Mesothelial cell of epicardium (in vitro differentiated cells): ENCODE measurements around the gene MESP2. TPM values are rescaled to one million over a fixed set of nuclear protein-coding genes. Genes with fewer than 3 reads are reported as not detected.

Source experiments
- DNase-seq, 2 experiments: peaks; one replicate each; pipeline ENCODE4 v3.0.0; 2021; ENCODE audit warnings: low spot score in 2 of 2; ENCODE audit not compliant: unreplicated experiment in 2 of 2
- H3K27ac Mint-ChIP-seq: 2 replicates; pipeline ENCODE4 v1.8.0; 2021; ENCODE audit warnings: mixed read lengths
- H3K27me3 Mint-ChIP-seq: 2 replicates; pipeline ENCODE4 v1.8.0; 2021; ENCODE audit warnings: low read depth, mixed read lengths
- H3K36me3 Mint-ChIP-seq: 2 replicates; pipeline ENCODE4 v1.8.0; 2021; ENCODE audit warnings: mixed read lengths
- H3K4me1 Mint-ChIP-seq: 2 replicates; pipeline ENCODE4 v1.8.0; 2021; ENCODE audit warnings: mixed read lengths
- H3K4me3 Mint-ChIP-seq: 2 replicates; pipeline ENCODE4 v1.8.0; 2021; ENCODE audit warnings: mild to moderate bottlenecking, moderate library complexity, mixed read lengths
- H3K9me3 Mint-ChIP-seq: 2 replicates; pipeline ENCODE4 v1.8.0; 2021; ENCODE audit warnings: mixed read lengths
- CTCF ChIP-seq: fragments of 200-600 bp; sonication (generic); IDR thresholded peaks from one replicate; pipeline ENCODE4 v1.5.0; 2021; ENCODE audit warnings: antibody characterized with exemption; ENCODE audit not compliant: unreplicated experiment
- total RNA-seq: library from RNA; stranded (reverse); gene quantifications from 3 replicates; pipeline ENCODE4 v1.2.1, GENCODE V29; 2021

Gene MESP2
- total RNA-seq, 1 donor from 2014 or later: 0.29 TPM

- Mint-ChIP-seq H3K27me3 (peaks cover 8% of the 10 kb centered on the region), H3K27ac (no peak overlapping the region), H3K36me3 (no peaks in the 10 kb centered on the region), H3K4me1 (peaks cover 9% of the 10 kb centered on the region), H3K9me3 (no peaks in the 10 kb centered on the region), H3K4me3 (no peak overlapping the region)
- no peak for TF ChIP-seq CTCF
- no peak for DNase-seq
These were observed 48.4 kb downstream of the MESP2 start for GRCh38 chr15:89824607-89824867.

GRCh38 chr15:89825271-89825940, 49.3 kb downstream of the MESP2 start:
- Mint-ChIP-seq H3K4me3 (no peak overlapping the region), H3K27ac (no peak overlapping the region), H3K27me3 (peaks cover 8% of the 10 kb centered on the region), H3K36me3 (no peaks in the 10 kb centered on the region), H3K4me1 (peaks cover 10% of the 10 kb centered on the region), H3K9me3 (no peaks in the 10 kb centered on the region)
- DNase-seq: no peak
- no peak for TF ChIP-seq CTCF

- Mint-ChIP-seq H3K27me3 (peaks cover 5% of the 10 kb centered on the region), H3K36me3 (no peaks in the 10 kb centered on the region), H3K27ac (peak overlapping the region; percentile 0), H3K9me3 (no peaks in the 10 kb centered on the region), H3K4me1 (peaks cover 10% of the 10 kb centered on the region), H3K4me3 (no peak overlapping the region)
- DNase-seq: no peak
- TF ChIP-seq CTCF: no peak
These were observed 50.8 kb downstream of the MESP2 start for GRCh38 chr15:89826671-89827655.

- no peak for DNase-seq
- Mint-ChIP-seq H3K27me3 (no peaks in the 10 kb centered on the region), H3K27ac (peak overlapping the region; percentile 12), H3K36me3 (peaks cover 3% of the 10 kb centered on the region), H3K9me3 (no peaks in the 10 kb centered on the region), H3K4me3 (no peak overlapping the region), H3K4me1 (peaks cover 10% of the 10 kb centered on the region)
- no peak for TF ChIP-seq CTCF
These were observed 51.7 kb downstream of the MESP2 start for GRCh38 chr15:89827829-89828228.

Other genes with a start within 250 kb of the MESP2 start
- gene TICRR, start 200.9 kb upstream of the MESP2 start, total RNA-seq: 9.1 to 10.2 TPM (median 9.9 TPM) in 3 replicates
- gene KIF7, start 120.9 kb upstream of the MESP2 start, total RNA-seq: 26.5 to 30.1 TPM (median 26.6 TPM) in 3 replicates
- 0.27 to 0.58 TPM (median 0.31 TPM) in 3 replicates for gene PLIN1, start 97.0 kb upstream of the MESP2 start, total RNA-seq
- 6.3 to 7.3 TPM (median 6.5 TPM) in 3 replicates for gene PEX11A, start 85.6 kb upstream of the MESP2 start, total RNA-seq
- gene WDR93, start 85.5 kb upstream of the MESP2 start, total RNA-seq: 0.34 to 0.54 TPM (median 0.40 TPM) in 3 replicates
- gene MESP1, start 25.1 kb upstream of the MESP2 start, total RNA-seq: 0.18 to 0.89 TPM in 2 of 3 replicates, not detected in the other
- gene ANPEP, start 38.5 kb downstream of the MESP2 start, total RNA-seq: 12.5 to 16.3 TPM (median 15.8 TPM) in 3 replicates
- 25.3 to 28.3 TPM (median 26.5 TPM) in 3 replicates for gene AP3S2, start 117.7 kb downstream of the MESP2 start, total RNA-seq
- gene ARPIN, start 136.6 kb downstream of the MESP2 start, total RNA-seq: 26.4 to 29.2 TPM (median 26.4 TPM) in 3 replicates
- gene ZNF710, start 225.0 kb downstream of the MESP2 start, total RNA-seq: 30.3 to 31.7 TPM (median 30.4 TPM) in 3 replicates